SJSA1 (cell line): Measurements from ENCODE around the gene OR8D4. TPM values are rescaled to one million over a fixed set of nuclear protein-coding genes. Genes with fewer than 3 reads are reported as not detected.

Experiments
- DNase-seq, 2 experiments: peaks; one replicate each; pipeline ENCODE4 v3.0.0-alpha.2; 2015 to 2020; ENCODE audit warnings: low spot score in 2 of 2, low read depth in 1 of 2
- H3K27ac ChIP-seq: fragments of 250-450 bp; sonication (Bioruptor Pico); 2 replicates; pipeline ENCODE4 v1.5.1; 2020; ENCODE audit warnings: mild to moderate bottlenecking, moderate library complexity
- H3K27me3 ChIP-seq: fragments of 250-450 bp; sonication (Bioruptor Pico); replicated peaks from 2 replicates; pipeline ENCODE4 v1.5.1; 2020; ENCODE audit warnings: mild to moderate bottlenecking, moderate library complexity
- H3K36me3 ChIP-seq: fragments of 250-450 bp; sonication (Bioruptor Pico); 2 replicates; pipeline ENCODE4 v1.5.1; 2020; ENCODE audit warnings: mild to moderate bottlenecking
- H3K4me1 ChIP-seq: fragments of 250-450 bp; sonication (Bioruptor Pico); replicated peaks from 2 replicates; pipeline ENCODE4 v1.6.1; 2021; ENCODE audit warnings: mild to moderate bottlenecking
- H3K4me3 ChIP-seq: fragments of 250-450 bp; sonication (Bioruptor Pico); 2 replicates; pipeline ENCODE4 v1.5.1; 2020; ENCODE audit warnings: mild to moderate bottlenecking
- H3K9me3 ChIP-seq: fragments of 250-450 bp; sonication (Bioruptor Pico); replicated peaks from 2 replicates; pipeline ENCODE4 v1.5.1; 2020; ENCODE audit warnings: mild to moderate bottlenecking
- total RNA-seq: library from RNA; depleted of rRNA; stranded (reverse); fragments of >200 nt; shearing (Covaris generic); gene quantifications from 2 replicates; pipeline ENCODE4 v1.2.3, GENCODE V29; 2014; rRNA removed

Gene OR8D4
- total RNA-seq, 1 experiment from 2014 or later, result not detected

DNA sequence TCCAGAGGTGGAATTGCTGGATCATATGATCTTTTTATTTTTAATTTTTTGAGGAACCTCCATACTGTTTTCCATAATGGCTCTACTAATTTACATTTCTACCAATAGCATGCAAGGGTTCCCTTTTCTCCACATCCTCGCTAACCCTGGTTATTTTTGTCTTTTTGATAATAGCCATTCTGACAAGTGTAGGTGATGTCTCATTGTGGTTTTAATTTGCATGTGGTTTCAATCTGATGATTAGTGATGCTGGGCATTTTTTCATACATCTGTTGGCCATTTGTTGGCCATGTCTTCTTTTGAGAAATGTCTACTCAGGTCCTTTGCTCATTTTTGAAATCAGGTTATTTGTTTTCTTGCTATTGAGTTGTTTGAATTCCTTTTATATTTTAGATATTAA lies 22.1 kb downstream of the OR8D4 start:
- no peak for DNase-seq
- H3K27ac ChIP-seq, result no peak overlapping the region
- no peaks in the 10 kb centered on the region for H3K27me3 ChIP-seq
- H3K9me3 ChIP-seq, result no peaks in the 10 kb centered on the region
- H3K4me1 ChIP-seq, result no peaks in the 10 kb centered on the region
- no peaks in the 10 kb centered on the region for H3K36me3 ChIP-seq
- H3K4me3 ChIP-seq, result no peak overlapping the region

DNA sequence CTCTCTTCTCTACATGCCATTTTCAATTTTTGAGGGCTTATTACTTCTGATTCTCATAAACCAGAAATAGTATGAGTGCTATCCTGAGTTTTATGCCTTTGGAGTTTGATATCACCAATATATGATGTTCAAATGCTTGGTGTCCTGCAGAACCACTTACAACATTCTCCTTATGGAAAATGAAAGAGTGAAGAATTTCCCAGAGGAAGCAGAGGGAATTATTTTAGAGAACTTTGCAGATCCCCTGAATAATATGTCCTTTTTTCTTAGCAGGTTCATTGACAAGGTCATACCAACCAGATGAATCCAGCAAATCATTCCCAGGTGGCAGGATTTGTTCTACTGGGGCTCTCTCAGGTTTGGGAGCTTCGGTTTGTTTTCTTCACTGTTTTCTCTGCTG lies 37.4 kb downstream of the OR8D4 start, which contains the start of gene OR4D5:
Gene OR4D5, plus strand, starts transcription at position 301 of the 400 bp plus-strand sequence. Its CDS starts 0 bp downstream, at position 301.
- no peaks in the 10 kb centered on the region for H3K27me3 ChIP-seq
- H3K9me3 ChIP-seq, result no peaks in the 10 kb centered on the region
- no peaks in the 10 kb centered on the region for H3K4me1 ChIP-seq
- H3K27ac ChIP-seq, result no peak within 1 kb of the TSS
- no peaks in the 10 kb centered on the region for H3K36me3 ChIP-seq
- DNase-seq, result no peak
- H3K4me3 ChIP-seq, result no peak within 1 kb of the TSS

DNA sequence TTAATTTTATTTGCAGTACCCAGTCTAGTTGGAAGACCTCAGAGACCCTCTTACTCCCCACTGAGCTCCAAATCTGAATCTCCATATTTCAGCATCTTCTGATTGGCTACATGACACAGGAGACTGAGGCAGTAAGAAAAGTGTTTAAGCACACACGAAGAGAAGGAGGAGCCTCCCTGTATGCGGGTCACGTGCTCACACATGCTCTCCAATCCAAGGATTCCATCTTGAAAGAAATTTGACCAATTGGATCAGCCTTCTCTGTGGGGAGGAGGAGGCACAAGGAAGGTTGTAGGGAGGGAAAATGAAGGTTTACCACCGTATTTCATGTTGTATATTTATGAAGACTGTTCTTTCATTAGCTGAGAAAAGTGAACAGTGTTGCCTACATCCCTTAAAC lies 40.4 kb downstream of the OR8D4 start:
- H3K36me3 ChIP-seq, result no peaks in the 10 kb centered on the region
- DNase-seq, result no peak
- H3K27ac ChIP-seq, result no peak overlapping the region
- no peak overlapping the region for H3K4me3 ChIP-seq
- H3K9me3 ChIP-seq, result no peaks in the 10 kb centered on the region
- H3K4me1 ChIP-seq, result no peaks in the 10 kb centered on the region
- H3K27me3 ChIP-seq, result no peaks in the 10 kb centered on the region

DNA sequence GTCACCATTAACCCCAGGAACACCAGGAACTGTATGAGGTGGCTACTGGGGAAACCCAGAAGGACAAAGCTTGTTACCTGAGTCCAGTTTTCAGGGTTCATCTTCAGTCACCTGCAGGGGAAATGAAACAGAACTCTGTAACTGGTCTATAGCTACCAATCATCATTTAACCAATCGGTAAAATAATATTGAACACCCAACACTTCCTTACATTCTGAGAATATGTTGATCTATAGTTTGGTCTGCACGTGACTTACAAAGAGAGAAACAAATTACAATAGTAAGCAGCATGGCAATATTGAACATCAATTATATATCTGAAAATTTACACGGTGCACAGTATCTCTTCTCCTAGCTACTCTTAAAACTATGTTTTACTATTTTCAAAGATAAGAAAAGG lies 41.8 kb downstream of the OR8D4 start, which contains the start of gene OR6T1:
Gene OR6T1, minus strand, starts transcription at position 101 of the 400 bp plus-strand sequence. Its CDS starts 0 bp downstream, at position 101.
- DNase-seq, result no peak
- Histone ChIP-seq H3K4me3 (no peak within 1 kb of the TSS), H3K27me3 (no peaks in the 10 kb centered on the region), H3K27ac (no peak within 1 kb of the TSS), H3K36me3 (no peaks in the 10 kb centered on the region), H3K4me1 (no peaks in the 10 kb centered on the region), H3K9me3 (no peaks in the 10 kb centered on the region)

DNA sequence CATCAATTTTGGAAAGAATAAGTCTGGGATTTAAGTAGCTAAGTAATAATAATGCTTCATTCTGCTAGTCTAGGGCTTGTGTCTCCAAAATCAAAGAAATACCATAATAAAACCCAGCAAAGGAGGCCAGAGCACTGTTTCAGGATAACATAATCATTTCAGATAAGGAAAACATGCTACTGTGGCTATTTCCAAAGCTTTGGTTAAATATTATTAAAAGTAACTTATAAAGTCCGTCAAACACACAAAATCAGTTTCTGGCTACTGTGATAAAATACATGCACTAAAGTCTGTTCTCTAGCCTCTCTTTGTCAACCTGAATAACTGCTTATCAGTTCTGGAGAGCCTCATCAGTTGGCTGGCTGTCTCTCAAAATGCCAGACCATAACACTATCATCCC lies 43.2 kb downstream of the OR8D4 start:
- no peak overlapping the region for H3K27ac ChIP-seq
- H3K4me3 ChIP-seq, result no peak overlapping the region
- no peaks in the 10 kb centered on the region for H3K36me3 ChIP-seq
- DNase-seq, result no peak
- H3K4me1 ChIP-seq, result no peaks in the 10 kb centered on the region
- no peaks in the 10 kb centered on the region for H3K27me3 ChIP-seq
- no peaks in the 10 kb centered on the region for H3K9me3 ChIP-seq

DNA sequence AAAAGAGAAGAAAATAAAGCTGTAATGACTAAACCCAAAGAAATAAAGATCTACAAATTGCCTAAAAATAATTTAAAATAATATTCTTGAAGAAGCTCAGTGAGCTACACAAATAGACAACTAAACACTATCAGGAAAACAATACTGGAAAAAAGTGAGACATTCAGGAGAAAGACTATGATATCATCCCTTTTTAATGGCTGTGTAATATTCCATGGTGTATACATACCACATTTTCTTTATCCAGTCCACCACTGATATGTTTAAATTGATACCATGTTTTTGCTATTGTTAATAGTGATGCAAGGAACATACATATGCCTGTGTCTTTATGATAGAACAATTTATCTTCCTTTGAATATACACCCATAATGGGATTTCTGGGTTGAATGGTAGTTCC lies 54.8 kb downstream of the OR8D4 start:
- DNase-seq, result no peak

More for the DNA sequence above, 54.8 kb downstream of the OR8D4 start:
- H3K36me3 ChIP-seq, result no peaks in the 10 kb centered on the region
- H3K4me1 ChIP-seq, result no peaks in the 10 kb centered on the region
- no peaks in the 10 kb centered on the region for H3K27me3 ChIP-seq
- H3K9me3 ChIP-seq, result no peaks in the 10 kb centered on the region
- H3K4me3 ChIP-seq, result no peak overlapping the region
- H3K27ac ChIP-seq, result no peak overlapping the region

Other genes with a start within 250 kb of the OR8D4 start
- gene SCN3B, start 247.5 kb upstream of the OR8D4 start, total RNA-seq, result 0.18 TPM in 1 of 2 replicates, not detected in the other
- 1.6 and 6.6 TPM in 2 replicates for gene ZNF202, start 160.5 kb upstream of the OR8D4 start, total RNA-seq
- not detected in 2 replicates for gene OR6X1, start 147.6 kb upstream of the OR8D4 start, total RNA-seq
- not detected in 2 replicates for gene OR6M1, start 95.8 kb upstream of the OR8D4 start, total RNA-seq
- gene TMEM225, start 16.5 kb upstream of the OR8D4 start, total RNA-seq, result not detected in 2 replicates
- not detected in 2 replicates for gene OR4D5, start 37.5 kb downstream of the OR8D4 start, total RNA-seq
- not detected in 2 replicates for gene OR6T1, start 41.7 kb downstream of the OR8D4 start, total RNA-seq
- not detected in 2 replicates for gene OR10S1, start 75.6 kb downstream of the OR8D4 start, total RNA-seq
- gene OR10G6, start 93.0 kb downstream of the OR8D4 start, total RNA-seq, result not detected in 2 replicates
- gene OR10G4, start 110.8 kb downstream of the OR8D4 start, total RNA-seq, result not detected in 2 replicates
- gene OR10G9, start 120.8 kb downstream of the OR8D4 start, total RNA-seq, result not detected in 2 replicates
- gene OR10G8, start 124.6 kb downstream of the OR8D4 start, total RNA-seq, result not detected in 2 replicates
- not detected in 2 replicates for gene OR10G7, start 139.2 kb downstream of the OR8D4 start, total RNA-seq
- gene VWA5A, start 213.3 kb downstream of the OR8D4 start, total RNA-seq, result 18.1 and 24.8 TPM in 2 replicates